NCI-H2196 treated with DMSO at 0.1 percent for 48 hours (cell line): ENCODE measurements around the gene NLGN1.
"Not testable (repeated sequence)": the region's sequence is repeated elsewhere in the genome, so short reads cannot be mapped to it uniquely, and the experiment has no call there.

Experiments
- DNase-seq: peaks from one replicate; lab custom pipeline; 2025; ENCODE audit not compliant: unreplicated experiment; lab: John Stamatoyannopoulos, UW

The NLGN1 gene

GRCh38 chr3:174206607-174207192, 809.2 kb downstream of the NLGN1 start:
- DNase-seq, result no peak

GRCh38 chr3:174208161-174208560, 810.6 kb downstream of the NLGN1 start:
- DNase-seq, result no peak

GRCh38 chr3:174211896-174212295, 814.4 kb downstream of the NLGN1 start:
- not testable (repeated sequence) for DNase-seq

GRCh38 chr3:174215456-174215855, 817.9 kb downstream of the NLGN1 start:
- no peak for DNase-seq

- no peak for DNase-seq
These were observed 818.5 kb downstream of the NLGN1 start for GRCh38 chr3:174216019-174216418.

GRCh38 chr3:174216946-174217718, 819.6 kb downstream of the NLGN1 start:
- DNase-seq, result no peak

GRCh38 chr3:174218016-174218415, 820.5 kb downstream of the NLGN1 start:
- DNase-seq, result no peak

GRCh38 chr3:174219738-174220137, 822.2 kb downstream of the NLGN1 start:
- no peak for DNase-seq

GRCh38 chr3:174220775-174221554, 823.4 kb downstream of the NLGN1 start:
- DNase-seq, result no peak

- DNase-seq, result no peak
These were observed 825.5 kb downstream of the NLGN1 start for GRCh38 chr3:174223042-174223441.

- DNase-seq, result no peak
These were observed 826.1 kb downstream of the NLGN1 start for GRCh38 chr3:174223626-174224025.

- DNase-seq, result no peak
These were observed 832.4 kb downstream of the NLGN1 start for GRCh38 chr3:174229916-174230315.

GRCh38 chr3:174232028-174232657, 834.6 kb downstream of the NLGN1 start:
- DNase-seq, result not testable (repeated sequence)

- DNase-seq, result no peak
These were observed 835.3 kb downstream of the NLGN1 start for GRCh38 chr3:174232658-174233429.

GRCh38 chr3:174233511-174233910, 836.0 kb downstream of the NLGN1 start:
- DNase-seq, result no peak

- no peak for DNase-seq
These were observed 844.9 kb downstream of the NLGN1 start for GRCh38 chr3:174242311-174243041.

GRCh38 chr3:174243171-174243570, 845.6 kb downstream of the NLGN1 start:
- DNase-seq, result no peak

GRCh38 chr3:174247687-174248152, 850.2 kb downstream of the NLGN1 start:
- DNase-seq, result no peak

- no peak for DNase-seq
These were observed 854.1 kb downstream of the NLGN1 start for GRCh38 chr3:174251681-174252080.
